ENCODE measurements around the gene ZFHX3. TPM values are rescaled to one million over a fixed set of nuclear protein-coding genes. Genes with fewer than 3 reads are reported as not detected.

The ZFHX3 gene
- total and polyA plus RNA-seq, 2 of the 8 experiments (the other 6 are each of a cell fraction or from before 2014, with no cell fraction given) = 0.08 to 0.99 TPM

DNA sequence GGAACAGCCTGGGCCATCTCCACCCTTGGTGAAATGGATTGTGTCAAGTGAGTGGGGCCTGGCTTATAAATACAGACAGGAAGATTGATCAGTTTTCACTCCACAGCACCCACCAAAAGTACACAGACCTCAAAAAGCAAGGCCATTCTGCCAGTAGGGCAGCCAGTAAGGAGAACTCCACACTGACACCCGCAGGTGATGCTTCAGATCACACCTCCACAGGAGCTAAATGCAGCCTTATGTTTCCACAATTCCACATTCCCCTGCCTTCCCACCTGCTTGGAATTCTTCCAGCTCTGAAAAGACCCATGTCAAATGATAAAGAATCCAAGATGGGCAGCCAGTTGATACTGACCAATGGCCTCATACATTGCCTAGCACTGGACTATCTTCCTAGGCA, 191.1 kb downstream of the ZFHX3 start (continued):
- TF ChIP-seq SUZ12 (IDR thresholded peaks at IDR 0.05; ENCODE audit: low read length) = no peak
- TF ChIP-seq CTBP2 (IDR thresholded peaks at IDR 0.05; ENCODE audit: borderline replicate concordance, insufficient read depth, insufficient read length, low read length) = no peak
- TF ChIP-seq YY1 (IDR thresholded peaks at IDR 0.05; ENCODE audit: low read depth, low read length) = no peak
- no peak for TF ChIP-seq KDM4A (IDR thresholded peaks at IDR 0.05; ENCODE audit: low read depth, low read length, severe bottlenecking)
